IMR-90 (cell line): ENCODE measurements around the gene LRPAP1. TPM values are rescaled to one million over a fixed set of nuclear protein-coding genes. Genes with fewer than 3 reads are reported as not detected.

Source experiments
- polyA plus RNA-seq, 3 experiments: library from polyadenylated mRNA; depleted of rRNA; stranded (reverse); fragments of >200 nt; gene quantifications; 2 replicates each; pipeline ENCODE4 v1.2.3, GENCODE V29; 2012; ENCODE audit warnings: low replicate concordance in 1 of 3
- total RNA-seq: library from RNA; depleted of rRNA; stranded (reverse); fragments of >200 nt; gene quantifications from 2 replicates; pipeline ENCODE4 v1.2.3, GENCODE V29; 2012
- TF ChIP-seq, protein P1 (sequence below): fragments of 150-350 bp; IDR thresholded peaks from 2 replicates; pipeline ENCODE4 v1.6.1; 2016; ENCODE audit warnings: low read depth, mild to moderate bottlenecking, low read length, moderate library complexity, borderline replicate concordance

The LRPAP1 gene
- total and polyA plus RNA-seq, 2 of the 4 experiments (the other 2 are of a cell fraction), result 135 to 175 TPM

DNA sequence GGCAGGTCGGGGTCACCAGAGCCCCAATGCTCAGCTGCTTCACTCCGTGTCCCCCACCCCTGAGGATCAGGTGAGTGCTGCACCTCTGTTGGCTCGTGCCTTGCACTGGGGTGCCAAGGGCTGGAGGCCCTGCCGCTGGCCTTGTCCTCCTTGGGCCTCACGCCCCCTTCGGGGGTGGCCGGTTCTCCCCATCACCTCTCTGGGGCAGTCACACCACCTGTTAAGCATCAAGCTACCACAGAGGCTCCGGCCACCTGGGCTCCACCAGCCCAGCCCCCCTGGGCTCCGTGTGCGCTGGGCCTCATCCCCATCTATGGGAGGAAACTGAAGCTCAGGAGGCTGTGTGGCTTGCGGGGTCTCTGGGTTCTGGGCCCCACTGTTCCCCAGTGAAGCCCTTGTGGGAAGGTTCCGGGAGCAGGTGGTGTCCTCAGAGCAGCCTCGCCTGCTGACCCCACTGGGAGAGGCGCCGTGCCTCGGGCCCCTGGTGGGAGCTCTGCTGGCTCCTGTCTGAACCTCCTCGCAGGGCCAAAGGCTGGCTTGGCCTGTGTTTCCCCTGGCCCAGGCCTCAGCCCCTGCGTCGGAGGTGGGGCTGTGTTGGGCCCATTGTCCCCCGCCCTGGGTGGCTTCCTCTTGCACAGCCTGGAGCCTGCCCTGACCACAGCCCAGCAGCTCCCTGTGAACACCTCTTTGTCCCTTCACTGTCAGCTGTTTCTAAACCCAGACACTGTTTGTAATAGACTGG lies 38.3 kb downstream of the LRPAP1 start (continued):
- TF ChIP-seq, protein P1, sequence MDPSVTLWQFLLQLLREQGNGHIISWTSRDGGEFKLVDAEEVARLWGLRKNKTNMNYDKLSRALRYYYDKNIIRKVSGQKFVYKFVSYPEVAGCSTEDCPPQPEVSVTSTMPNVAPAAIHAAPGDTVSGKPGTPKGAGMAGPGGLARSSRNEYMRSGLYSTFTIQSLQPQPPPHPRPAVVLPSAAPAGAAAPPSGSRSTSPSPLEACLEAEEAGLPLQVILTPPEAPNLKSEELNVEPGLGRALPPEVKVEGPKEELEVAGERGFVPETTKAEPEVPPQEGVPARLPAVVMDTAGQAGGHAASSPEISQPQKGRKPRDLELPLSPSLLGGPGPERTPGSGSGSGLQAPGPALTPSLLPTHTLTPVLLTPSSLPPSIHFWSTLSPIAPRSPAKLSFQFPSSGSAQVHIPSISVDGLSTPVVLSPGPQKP, result no peak
